Fibroblast of pulmonary artery (primary cell): Measurements from ENCODE around the gene ZBTB47.

Source experiments
- DNase-seq: peaks from one replicate; pipeline ENCODE4 v3.0.0-alpha.2; 2010; ENCODE audit warnings: low read depth
- H3K4me3 ChIP-seq: replicated peaks from 2 replicates; pipeline ENCODE4 v1.5.1; 2011; ENCODE audit warnings: low read depth, mild to moderate bottlenecking, control low read depth, low read length, moderate library complexity
- TF ChIP-seq, protein P1 (sequence below): IDR thresholded peaks from 2 replicates; pipeline ENCODE4 v1.5.1; 2011; ENCODE audit warnings: mild to moderate bottlenecking, control low read depth, low read length, inconsistent platforms; ENCODE audit errors: missing control alignments

Gene ZBTB47

GRCh38 chr3:42664438-42664803 lies 10.9 kb downstream of the ZBTB47 start:
- no peak for DNase-seq
- H3K4me3 ChIP-seq, result no peak overlapping the region
- TF ChIP-seq, protein P1, sequence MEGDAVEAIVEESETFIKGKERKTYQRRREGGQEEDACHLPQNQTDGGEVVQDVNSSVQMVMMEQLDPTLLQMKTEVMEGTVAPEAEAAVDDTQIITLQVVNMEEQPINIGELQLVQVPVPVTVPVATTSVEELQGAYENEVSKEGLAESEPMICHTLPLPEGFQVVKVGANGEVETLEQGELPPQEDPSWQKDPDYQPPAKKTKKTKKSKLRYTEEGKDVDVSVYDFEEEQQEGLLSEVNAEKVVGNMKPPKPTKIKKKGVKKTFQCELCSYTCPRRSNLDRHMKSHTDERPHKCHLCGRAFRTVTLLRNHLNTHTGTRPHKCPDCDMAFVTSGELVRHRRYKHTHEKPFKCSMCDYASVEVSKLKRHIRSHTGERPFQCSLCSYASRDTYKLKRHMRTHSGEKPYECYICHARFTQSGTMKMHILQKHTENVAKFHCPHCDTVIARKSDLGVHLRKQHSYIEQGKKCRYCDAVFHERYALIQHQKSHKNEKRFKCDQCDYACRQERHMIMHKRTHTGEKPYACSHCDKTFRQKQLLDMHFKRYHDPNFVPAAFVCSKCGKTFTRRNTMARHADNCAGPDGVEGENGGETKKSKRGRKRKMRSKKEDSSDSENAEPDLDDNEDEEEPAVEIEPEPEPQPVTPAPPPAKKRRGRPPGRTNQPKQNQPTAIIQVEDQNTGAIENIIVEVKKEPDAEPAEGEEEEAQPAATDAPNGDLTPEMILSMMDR, result no peak

DNA sequence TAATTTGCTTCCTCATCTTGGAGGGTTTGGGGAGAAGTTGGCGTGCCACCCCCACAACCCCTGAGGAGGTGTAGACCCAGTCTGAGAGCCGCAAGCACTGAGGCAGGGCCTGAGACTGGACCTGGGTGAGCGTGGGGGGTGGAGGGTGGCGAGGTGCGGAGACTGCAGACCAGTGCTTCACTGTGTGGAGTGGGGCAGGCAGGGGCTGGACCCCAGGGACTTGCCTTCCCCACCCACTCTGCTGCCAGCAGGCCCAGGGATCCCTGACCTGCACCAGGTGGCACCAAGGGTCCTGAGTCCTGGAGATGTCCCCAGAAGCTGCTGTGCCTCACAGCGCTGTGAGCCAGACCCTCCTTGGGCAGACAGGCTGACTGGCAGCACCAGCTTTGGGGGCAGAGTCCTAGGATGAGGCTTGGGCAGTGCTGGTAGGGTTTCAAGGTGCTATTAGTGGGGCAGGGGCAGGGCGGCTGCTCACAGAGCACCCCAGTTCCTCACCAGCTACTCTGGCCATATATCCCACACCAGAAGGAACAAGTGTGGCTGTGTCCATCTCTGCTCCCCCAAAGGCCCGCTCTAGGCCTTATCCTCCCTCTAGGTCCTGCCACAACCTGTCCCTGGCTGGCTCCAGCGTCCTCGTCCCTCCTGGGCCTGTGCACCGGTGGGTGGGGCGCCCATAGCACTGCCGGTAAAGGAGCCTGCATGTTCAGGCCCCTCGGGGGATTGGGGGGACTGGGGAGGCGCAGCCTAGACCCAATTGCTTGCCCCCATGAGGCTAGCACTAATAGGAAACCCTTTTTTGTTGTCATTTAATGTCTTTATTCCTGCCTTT lies 11.8 kb downstream of the ZBTB47 start:
- H3K4me3 ChIP-seq, result no peak overlapping the region
- no peak for DNase-seq
- TF ChIP-seq, protein P1, result no peak

GRCh38 chr3:42666022-42666421 lies 12.5 kb downstream of the ZBTB47 start:
- TF ChIP-seq, protein P1, result no peak
- H3K4me3 ChIP-seq, result no peak overlapping the region
- no peak for DNase-seq

- no peak overlapping the region for H3K4me3 ChIP-seq
- TF ChIP-seq, protein P1, result no peak
- no peak for DNase-seq
Measured at GRCh38 chr3:42666577-42666998, 13.1 kb downstream of the ZBTB47 start.

- DNase-seq, result no peak
- TF ChIP-seq, protein P1, result no peak
- H3K4me3 ChIP-seq, result no peak overlapping the region
Measured at GRCh38 chr3:42667096-42667522, 13.6 kb downstream of the ZBTB47 start.

GRCh38 chr3:42667523-42668412 lies 14.3 kb downstream of the ZBTB47 start:
- TF ChIP-seq, protein P1, result no peak
- no peak for DNase-seq

More at GRCh38 chr3:42667523-42668412, 14.3 kb downstream of the ZBTB47 start:
- H3K4me3 ChIP-seq, result no peak overlapping the region
